ENCODE measurements around the gene SCNN1A. TPM values are rescaled to one million over a fixed set of nuclear protein-coding genes. Genes with fewer than 3 reads are reported as not detected.
A peak's percentile ranks its signal among the peaks of the same experiment; 100 is the strongest.

Gene SCNN1A
- total and polyA plus RNA-seq, 2 of the 4 experiments (the other 2 are of a cell fraction), result 0.41 TPM; not detected in 1

GRCh38 chr12:6315704-6316597, 59.4 kb downstream of the SCNN1A start:
- Histone ChIP-seq H3K14ac (replicated peaks; ENCODE audit: low read depth, low read length) (no peak overlapping the region), H3K9me1 (ENCODE audit: insufficient read depth, low read length) (peaks cover 12% of the 10 kb centered on the region), H2AK9ac (replicated peaks; ENCODE audit: low read depth, low read length, poor library complexity) (peak overlapping the region; percentile 88), H4K8ac (ENCODE audit: low read depth in 2 of 2, low read length in 2 of 2) (no peak overlapping the region), H4K91ac (ENCODE audit: insufficient read depth, low read depth, low read length) (no peak overlapping the region), H3K4me2 (ENCODE audit: low read depth, low read length) (no peak overlapping the region), H4K20me1 (ENCODE audit: insufficient read depth, low read length) (no peaks in the 10 kb centered on the region), H2BK15ac (ENCODE audit: low read depth, low read length) (no peak overlapping the region), H3K4me1 (ENCODE audit: control insufficient read depth, insufficient read depth, low read length) (peaks cover 10% of the 10 kb centered on the region), H3K4me3 (ENCODE audit: insufficient read depth, low read depth, low read length) (no peak overlapping the region), H3K79me1 (ENCODE audit: low read depth in 1 of 2, low read length in 2 of 2) (no peaks in the 10 kb centered on the region), H3K9ac (ENCODE audit: low read depth, low read length) (no peak overlapping the region), H2AFZ (replicated peaks; ENCODE audit: low read length, poor library complexity) (no peak overlapping the region), H3K27me3 (ENCODE audit: control insufficient read depth, insufficient read depth, low read length) (peaks cover 4% of the 10 kb centered on the region; the same call in 1 of the 2 replicates), H3K27ac (ENCODE audit: insufficient read depth, low read length) (no peak overlapping the region), H3K56ac (ENCODE audit: extremely low read depth, insufficient read depth, low read length) (no peak overlapping the region), H3K36me3 (ENCODE audit: control insufficient read depth, insufficient read depth, low read length) (no peaks in the 10 kb centered on the region), H3K18ac (ENCODE audit: low read depth, low read length) (no peak overlapping the region), H2BK120ac (ENCODE audit: low read depth, low read length) (no peak overlapping the region), H2BK5ac (ENCODE audit: low read depth, low read length, poor library complexity, severe bottlenecking) (no peak overlapping the region), H3K9me3 (ENCODE audit: control insufficient read depth, insufficient read depth, low read length) (no peaks in the 10 kb centered on the region), H2AK5ac (ENCODE audit: low read depth, low read length) (no peak overlapping the region), H3K23ac (ENCODE audit: low read depth, low read length) (no peak overlapping the region), H3K4ac (ENCODE audit: low read depth, low read length) (no peak overlapping the region), H2BK20ac (ENCODE audit: low read depth, low read length) (no peak overlapping the region), H4K5ac (ENCODE audit: low read depth, low read length) (no peak overlapping the region)
- intact Hi-C loops (cut with micrococcal nuclease) (no loop called here), in situ Hi-C loops (cut with MboI; ENCODE audit: low sequenced_read_pairs) (no loop called here), dilution Hi-C loops (cut with HindIII; ENCODE audit: low sequenced_read_pairs, unreplicated experiment) (no loop called here)
- ChIA-PET POLR2A (ENCODE audit: unreplicated experiment) (no interaction called here), CTCF (no interaction called here)
- DNase-seq (no peak), ATAC-seq (ENCODE audit: low read depth) (no peak)
- BruUV-seq (replicated peaks), result no TSS peak
- TF ChIP-seq NFE2L2 (IDR thresholded peaks at IDR 0.05; ENCODE audit: low read depth, low read length) (no peak), POLR2A (IDR thresholded peaks at IDR 0.05; ENCODE audit: low read depth, low read length) (peak; percentile 20; the same call in 1 of the 2 replicates)
- 75% methylated on average over 7 of the region's 17 CpGs; no CpG with 5 or more reads in 1 of the 2 experiments for WGBS, 2 experiments (ENCODE audit: extremely low coverage in 2 of 2, insufficient read length in 1 of 2)

All from IMR-90 (cell line).